GM23338 (cell line): ENCODE results near the gene PPP2R5C. TPM values are rescaled to one million over a fixed set of nuclear protein-coding genes. Genes with fewer than 3 reads are reported as not detected.

Experiments used
- ATAC-seq: fragments of 200-7000 bp; cut with Tn5 transposase; 3 replicates; pipeline ENCODE4 v1.9.1; 2020
- DNase-seq: peaks from one replicate; pipeline ENCODE4 v3.0.0-alpha.2; 2015; ENCODE audit warnings: low spot score
- H2AFZ ChIP-seq: fragments of 200-600 bp; sonication (generic); 2 replicates; pipeline ENCODE4 v1.8.0; 2016; ENCODE audit warnings: antibody characterized with exemption, mild to moderate bottlenecking, moderate library complexity
- H3F3A ChIP-seq: fragments of 200-600 bp; sonication (generic); replicated peaks from 2 replicates; pipeline ENCODE4 v1.8.0; 2017; ENCODE audit warnings: antibody characterized with exemption, mixed run types, low read depth
- H3K27ac ChIP-seq: fragments of 200-600 bp; sonication (generic); 2 replicates; pipeline ENCODE4 v1.6.1; 2016; ENCODE audit warnings: low read depth
- H3K27me3 ChIP-seq: fragments of 200-600 bp; sonication (generic); 2 replicates; pipeline ENCODE4 v1.8.0; 2016; ENCODE audit warnings: mild to moderate bottlenecking, mixed run types, moderate library complexity; ENCODE audit not compliant: insufficient read depth
- H3K36me3 ChIP-seq: fragments of 200-600 bp; sonication (generic); 2 replicates; pipeline ENCODE4 v1.8.0; 2016; ENCODE audit warnings: mild to moderate bottlenecking; ENCODE audit not compliant: insufficient read depth
- H3K4me1 ChIP-seq: fragments of 200-600 bp; sonication (generic); 2 replicates; pipeline ENCODE4 v1.8.0; 2016; ENCODE audit warnings: mild to moderate bottlenecking, moderate library complexity; ENCODE audit not compliant: insufficient read depth
- H3K4me2 ChIP-seq: fragments of 200-600 bp; sonication (generic); 2 replicates; pipeline ENCODE4 v1.7.1; 2017; ENCODE audit warnings: mixed run types
- H3K4me3 ChIP-seq: fragments of 200-600 bp; sonication (generic); 2 replicates; pipeline ENCODE4 v1.6.1; 2016; ENCODE audit warnings: mixed run types
- H3K79me2 ChIP-seq: fragments of 200-600 bp; sonication (generic); replicated peaks from 2 replicates; pipeline ENCODE4 v1.8.0; 2017; ENCODE audit warnings: mild to moderate bottlenecking; ENCODE audit not compliant: insufficient read depth
- H3K9me2 ChIP-seq: fragments of 200-600 bp; sonication (generic); 2 replicates; pipeline ENCODE4 v1.8.0; 2017; ENCODE audit not compliant: insufficient read depth
- H4K20me1 ChIP-seq: fragments of 200-600 bp; sonication (generic); replicated peaks from 2 replicates; pipeline ENCODE4 v1.8.0; 2017; ENCODE audit warnings: mild to moderate bottlenecking; ENCODE audit not compliant: insufficient read depth
- H3K27ac Mint-ChIP-seq: 2 replicates; pipeline ENCODE4 v1.8.0; 2020; ENCODE audit warnings: inconsistent platforms, mild to moderate bottlenecking, moderate library complexity, mixed read lengths
- H3K27me3 Mint-ChIP-seq: 3 replicates; pipeline ENCODE4 v1.8.0; 2022; ENCODE audit warnings: low read depth, mild to moderate bottlenecking, moderate library complexity, mixed read lengths, inconsistent platforms; ENCODE audit not compliant: insufficient read depth, poor library complexity
- H3K36me3 Mint-ChIP-seq: 3 replicates; pipeline ENCODE4 v1.8.0; 2021; ENCODE audit warnings: low read depth, mild to moderate bottlenecking, inconsistent platforms, moderate library complexity, mixed read lengths
- H3K4me1 Mint-ChIP-seq: 3 replicates; pipeline ENCODE4 v1.8.0; 2020; ENCODE audit warnings: mild to moderate bottlenecking, inconsistent platforms, mixed read lengths
- H3K4me3 Mint-ChIP-seq: 3 replicates; pipeline ENCODE4 v1.8.0; 2021; ENCODE audit warnings: moderate library complexity, mild to moderate bottlenecking, inconsistent platforms, mixed read lengths
- H3K9me3 Mint-ChIP-seq: 3 replicates; pipeline ENCODE4 v1.8.0; 2020; ENCODE audit warnings: moderate library complexity, mild to moderate bottlenecking, inconsistent platforms, mixed read lengths
- CREB1 ChIP-seq: fragments of 250-450 bp; sonication (Bioruptor Pico); IDR thresholded peaks from 2 replicates; pipeline ENCODE4 v1.5.0; 2020; ENCODE audit warnings: low read depth, mild to moderate bottlenecking, moderate library complexity
- EZH2 ChIP-seq: fragments of 200-600 bp; sonication (generic); IDR thresholded peaks from one replicate; pipeline ENCODE4 v1.8.0; 2017; ENCODE audit warnings: antibody characterized with exemption, mild to moderate bottlenecking, low read depth; ENCODE audit not compliant: unreplicated experiment
- EZH2phosphoT487 ChIP-seq: fragments of 200-600 bp; sonication (generic); IDR thresholded peaks from one replicate; pipeline ENCODE4 v1.8.1; 2018; ENCODE audit warnings: antibody characterized with exemption; ENCODE audit not compliant: unreplicated experiment
- JUNB ChIP-seq: IDR thresholded peaks from one replicate; pipeline ENCODE4 v1.6.1; 2016; ENCODE audit warnings: antibody characterized with exemption; ENCODE audit not compliant: unreplicated experiment
- NANOG ChIP-seq: IDR thresholded peaks from 2 replicates; pipeline ENCODE4 v1.6.1; 2016; ENCODE audit warnings: antibody characterized with exemption, borderline replicate concordance
- POLR2AphosphoS5 ChIP-seq: IDR thresholded peaks from 2 replicates; pipeline ENCODE4 v1.6.1; 2016; ENCODE audit warnings: antibody characterized with exemption, low read depth
- STAT1 ChIP-seq: IDR thresholded peaks from one replicate; pipeline ENCODE4 v1.6.1; 2016; ENCODE audit warnings: antibody characterized with exemption; ENCODE audit not compliant: unreplicated experiment
- ZNF114 ChIP-seq: fragments of 250-450 bp; sonication (Bioruptor Pico); IDR thresholded peaks from 2 replicates; pipeline ENCODE4 v1.5.0; 2020; ENCODE audit warnings: mild to moderate bottlenecking, moderate library complexity
- ZNF331 ChIP-seq: fragments of 250-450 bp; sonication (Bioruptor Pico); IDR thresholded peaks from 2 replicates; pipeline ENCODE4 v1.5.0; 2020; ENCODE audit warnings: low read depth, mild to moderate bottlenecking, moderate library complexity
- polyA plus RNA-seq: library from polyadenylated mRNA; unstranded; fragments of >200 nt; fragmentation: Nextera tagmentation; extraction: Ambion mirVana; gene quantifications from 2 replicates; pipeline ENCODE4 v1.2.1, GENCODE V29; 2016
- total RNA-seq: library from RNA; depleted of rRNA; stranded (reverse); fragments of >200 nt; shearing (Covaris generic); gene quantifications from 2 replicates; pipeline ENCODE4 v1.2.3, GENCODE V29; 2014
- TF ChIP-seq, protein P1 (sequence below): fragments of 250-450 bp; sonication (Bioruptor Pico); IDR thresholded peaks from 2 replicates; pipeline ENCODE4 v1.5.0; 2020; ENCODE audit warnings: mild to moderate bottlenecking, moderate library complexity
- TF ChIP-seq, protein P2 (sequence below): IDR thresholded peaks from 2 replicates; pipeline ENCODE4 v1.6.1; 2016; ENCODE audit warnings: antibody characterized with exemption
- TF ChIP-seq, protein P3 (sequence below): IDR thresholded peaks from one replicate; pipeline ENCODE4 v1.6.1; 2018; ENCODE audit warnings: antibody characterized with exemption; ENCODE audit not compliant: unreplicated experiment
- TF ChIP-seq, protein P4 (sequence below), 2 experiments: fragments of 200-600 bp in 1 of 2; sonication (generic) in 1 of 2; conservative IDR thresholded peaks; 2 replicates each; pipeline versions ENCODE4 v1.5.1 to v1.6.1; 2016 to 2017; ENCODE audit warnings: antibody characterized with exemption in 2 of 2, low read depth in 2 of 2, mild to moderate bottlenecking in 2 of 2, moderate library complexity in 1 of 2

The PPP2R5C gene
- total and polyA plus RNA-seq, 2 experiments from 2014 or later: 75.4 to 79.7 TPM

DNA sequence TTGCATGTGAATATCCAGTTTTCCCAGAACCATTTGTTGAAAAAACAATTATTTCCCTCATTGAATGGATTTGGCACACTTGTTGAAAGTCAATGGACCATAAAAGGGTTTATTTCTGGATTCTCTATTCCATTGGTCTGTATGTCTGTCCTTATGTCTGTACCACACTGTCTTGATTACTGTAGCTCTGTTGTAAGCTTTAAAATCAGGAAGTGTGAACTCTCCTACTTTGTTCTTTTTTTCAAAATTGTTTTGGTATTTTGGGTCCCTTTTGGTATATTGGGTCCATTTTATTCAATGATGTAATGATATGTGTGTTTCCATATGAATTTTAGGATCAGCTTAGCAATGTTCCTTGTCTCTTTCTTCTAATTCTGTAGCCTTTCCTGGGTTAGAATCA lies 64.8 kb downstream of the PPP2R5C start:
- Mint-ChIP-seq H3K9me3 (no peaks in the 10 kb centered on the region), H3K27ac (no peak overlapping the region), H3K4me3 (no peak overlapping the region), H3K36me3 (peaks cover 7% of the 10 kb centered on the region), H3K4me1 (no peaks in the 10 kb centered on the region), H3K27me3 (no peaks in the 10 kb centered on the region)
- Histone ChIP-seq H3K27ac (no peak overlapping the region), H3K4me1 (no peaks in the 10 kb centered on the region), H3K4me2 (no peak overlapping the region), H3K36me3 (no peaks in the 10 kb centered on the region), H3K9me2 (no peaks in the 10 kb centered on the region), H3K79me2 (peaks cover 71% of the 10 kb centered on the region), H2AFZ (no peak overlapping the region), H3F3A (no peaks in the 10 kb centered on the region), H4K20me1 (peaks cover 28% of the 10 kb centered on the region), H3K4me3 (no peak overlapping the region), H3K27me3 (no peaks in the 10 kb centered on the region)
- ATAC-seq (no peak), DNase-seq (no peak)
- TF ChIP-seq, protein P1, sequence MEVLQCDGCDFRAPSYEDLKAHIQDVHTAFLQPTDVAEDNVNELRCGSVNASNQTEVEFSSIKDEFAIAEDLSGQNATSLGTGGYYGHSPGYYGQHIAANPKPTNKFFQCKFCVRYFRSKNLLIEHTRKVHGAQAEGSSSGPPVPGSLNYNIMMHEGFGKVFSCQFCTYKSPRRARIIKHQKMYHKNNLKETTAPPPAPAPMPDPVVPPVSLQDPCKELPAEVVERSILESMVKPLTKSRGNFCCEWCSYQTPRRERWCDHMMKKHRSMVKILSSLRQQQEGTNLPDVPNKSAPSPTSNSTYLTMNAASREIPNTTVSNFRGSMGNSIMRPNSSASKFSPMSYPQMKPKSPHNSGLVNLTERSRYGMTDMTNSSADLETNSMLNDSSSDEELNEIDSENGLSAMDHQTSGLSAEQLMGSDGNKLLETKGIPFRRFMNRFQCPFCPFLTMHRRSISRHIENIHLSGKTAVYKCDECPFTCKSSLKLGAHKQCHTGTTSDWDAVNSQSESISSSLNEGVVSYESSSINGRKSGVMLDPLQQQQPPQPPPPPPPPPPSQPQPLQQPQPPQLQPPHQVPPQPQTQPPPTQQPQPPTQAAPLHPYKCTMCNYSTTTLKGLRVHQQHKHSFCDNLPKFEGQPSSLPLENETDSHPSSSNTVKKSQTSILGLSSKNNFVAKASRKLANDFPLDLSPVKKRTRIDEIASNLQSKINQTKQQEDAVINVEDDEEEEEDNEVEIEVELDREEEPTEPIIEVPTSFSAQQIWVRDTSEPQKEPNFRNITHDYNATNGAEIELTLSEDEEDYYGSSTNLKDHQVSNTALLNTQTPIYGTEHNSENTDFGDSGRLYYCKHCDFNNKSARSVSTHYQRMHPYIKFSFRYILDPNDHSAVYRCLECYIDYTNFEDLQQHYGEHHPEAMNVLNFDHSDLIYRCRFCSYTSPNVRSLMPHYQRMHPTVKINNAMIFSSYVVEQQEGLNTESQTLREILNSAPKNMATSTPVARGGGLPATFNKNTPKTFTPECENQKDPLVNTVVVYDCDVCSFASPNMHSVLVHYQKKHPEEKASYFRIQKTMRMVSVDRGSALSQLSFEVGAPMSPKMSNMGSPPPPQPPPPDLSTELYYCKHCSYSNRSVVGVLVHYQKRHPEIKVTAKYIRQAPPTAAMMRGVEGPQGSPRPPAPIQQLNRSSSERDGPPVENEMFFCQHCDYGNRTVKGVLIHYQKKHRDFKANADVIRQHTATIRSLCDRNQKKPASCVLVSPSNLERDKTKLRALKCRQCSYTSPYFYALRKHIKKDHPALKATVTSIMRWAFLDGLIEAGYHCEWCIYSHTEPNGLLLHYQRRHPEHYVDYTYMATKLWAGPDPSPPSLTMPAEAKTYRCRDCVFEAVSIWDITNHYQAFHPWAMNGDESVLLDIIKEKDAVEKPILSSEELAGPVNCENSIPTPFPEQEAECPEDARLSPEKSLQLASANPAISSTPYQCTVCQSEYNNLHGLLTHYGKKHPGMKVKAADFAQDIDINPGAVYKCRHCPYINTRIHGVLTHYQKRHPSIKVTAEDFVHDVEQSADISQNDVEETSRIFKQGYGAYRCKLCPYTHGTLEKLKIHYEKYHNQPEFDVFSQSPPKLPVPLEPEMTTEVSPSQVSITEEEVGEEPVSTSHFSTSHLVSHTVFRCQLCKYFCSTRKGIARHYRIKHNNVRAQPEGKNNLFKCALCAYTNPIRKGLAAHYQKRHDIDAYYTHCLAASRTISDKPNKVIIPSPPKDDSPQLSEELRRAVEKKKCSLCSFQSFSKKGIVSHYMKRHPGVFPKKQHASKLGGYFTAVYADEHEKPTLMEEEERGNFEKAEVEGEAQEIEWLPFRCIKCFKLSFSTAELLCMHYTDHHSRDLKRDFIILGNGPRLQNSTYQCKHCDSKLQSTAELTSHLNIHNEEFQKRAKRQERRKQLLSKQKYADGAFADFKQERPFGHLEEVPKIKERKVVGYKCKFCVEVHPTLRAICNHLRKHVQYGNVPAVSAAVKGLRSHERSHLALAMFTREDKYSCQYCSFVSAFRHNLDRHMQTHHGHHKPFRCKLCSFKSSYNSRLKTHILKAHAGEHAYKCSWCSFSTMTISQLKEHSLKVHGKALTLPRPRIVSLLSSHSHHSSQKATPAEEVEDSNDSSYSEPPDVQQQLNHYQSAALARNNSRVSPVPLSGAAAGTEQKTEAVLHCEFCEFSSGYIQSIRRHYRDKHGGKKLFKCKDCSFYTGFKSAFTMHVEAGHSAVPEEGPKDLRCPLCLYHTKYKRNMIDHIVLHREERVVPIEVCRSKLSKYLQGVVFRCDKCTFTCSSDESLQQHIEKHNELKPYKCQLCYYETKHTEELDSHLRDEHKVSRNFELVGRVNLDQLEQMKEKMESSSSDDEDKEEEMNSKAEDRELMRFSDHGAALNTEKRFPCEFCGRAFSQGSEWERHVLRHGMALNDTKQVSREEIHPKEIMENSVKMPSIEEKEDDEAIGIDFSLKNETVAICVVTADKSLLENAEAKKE (CRISPR knock-in tag): no peak
- TF ChIP-seq ZNF114 (CRISPR knock-in tag) (no peak), CREB1 (no peak), NANOG (no peak), STAT1 (no peak), JUNB (no peak), EZH2phosphoT487 (no peak), EZH2 (no peak), POLR2AphosphoS5 (no peak), ZNF331 (CRISPR knock-in tag) (no peak)
- TF ChIP-seq, protein P2, sequence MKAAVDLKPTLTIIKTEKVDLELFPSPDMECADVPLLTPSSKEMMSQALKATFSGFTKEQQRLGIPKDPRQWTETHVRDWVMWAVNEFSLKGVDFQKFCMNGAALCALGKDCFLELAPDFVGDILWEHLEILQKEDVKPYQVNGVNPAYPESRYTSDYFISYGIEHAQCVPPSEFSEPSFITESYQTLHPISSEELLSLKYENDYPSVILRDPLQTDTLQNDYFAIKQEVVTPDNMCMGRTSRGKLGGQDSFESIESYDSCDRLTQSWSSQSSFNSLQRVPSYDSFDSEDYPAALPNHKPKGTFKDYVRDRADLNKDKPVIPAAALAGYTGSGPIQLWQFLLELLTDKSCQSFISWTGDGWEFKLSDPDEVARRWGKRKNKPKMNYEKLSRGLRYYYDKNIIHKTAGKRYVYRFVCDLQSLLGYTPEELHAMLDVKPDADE: no peak
- TF ChIP-seq, protein P3, sequence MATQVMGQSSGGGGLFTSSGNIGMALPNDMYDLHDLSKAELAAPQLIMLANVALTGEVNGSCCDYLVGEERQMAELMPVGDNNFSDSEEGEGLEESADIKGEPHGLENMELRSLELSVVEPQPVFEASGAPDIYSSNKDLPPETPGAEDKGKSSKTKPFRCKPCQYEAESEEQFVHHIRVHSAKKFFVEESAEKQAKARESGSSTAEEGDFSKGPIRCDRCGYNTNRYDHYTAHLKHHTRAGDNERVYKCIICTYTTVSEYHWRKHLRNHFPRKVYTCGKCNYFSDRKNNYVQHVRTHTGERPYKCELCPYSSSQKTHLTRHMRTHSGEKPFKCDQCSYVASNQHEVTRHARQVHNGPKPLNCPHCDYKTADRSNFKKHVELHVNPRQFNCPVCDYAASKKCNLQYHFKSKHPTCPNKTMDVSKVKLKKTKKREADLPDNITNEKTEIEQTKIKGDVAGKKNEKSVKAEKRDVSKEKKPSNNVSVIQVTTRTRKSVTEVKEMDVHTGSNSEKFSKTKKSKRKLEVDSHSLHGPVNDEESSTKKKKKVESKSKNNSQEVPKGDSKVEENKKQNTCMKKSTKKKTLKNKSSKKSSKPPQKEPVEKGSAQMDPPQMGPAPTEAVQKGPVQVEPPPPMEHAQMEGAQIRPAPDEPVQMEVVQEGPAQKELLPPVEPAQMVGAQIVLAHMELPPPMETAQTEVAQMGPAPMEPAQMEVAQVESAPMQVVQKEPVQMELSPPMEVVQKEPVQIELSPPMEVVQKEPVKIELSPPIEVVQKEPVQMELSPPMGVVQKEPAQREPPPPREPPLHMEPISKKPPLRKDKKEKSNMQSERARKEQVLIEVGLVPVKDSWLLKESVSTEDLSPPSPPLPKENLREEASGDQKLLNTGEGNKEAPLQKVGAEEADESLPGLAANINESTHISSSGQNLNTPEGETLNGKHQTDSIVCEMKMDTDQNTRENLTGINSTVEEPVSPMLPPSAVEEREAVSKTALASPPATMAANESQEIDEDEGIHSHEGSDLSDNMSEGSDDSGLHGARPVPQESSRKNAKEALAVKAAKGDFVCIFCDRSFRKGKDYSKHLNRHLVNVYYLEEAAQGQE: no peak
- TF ChIP-seq, protein P4, sequence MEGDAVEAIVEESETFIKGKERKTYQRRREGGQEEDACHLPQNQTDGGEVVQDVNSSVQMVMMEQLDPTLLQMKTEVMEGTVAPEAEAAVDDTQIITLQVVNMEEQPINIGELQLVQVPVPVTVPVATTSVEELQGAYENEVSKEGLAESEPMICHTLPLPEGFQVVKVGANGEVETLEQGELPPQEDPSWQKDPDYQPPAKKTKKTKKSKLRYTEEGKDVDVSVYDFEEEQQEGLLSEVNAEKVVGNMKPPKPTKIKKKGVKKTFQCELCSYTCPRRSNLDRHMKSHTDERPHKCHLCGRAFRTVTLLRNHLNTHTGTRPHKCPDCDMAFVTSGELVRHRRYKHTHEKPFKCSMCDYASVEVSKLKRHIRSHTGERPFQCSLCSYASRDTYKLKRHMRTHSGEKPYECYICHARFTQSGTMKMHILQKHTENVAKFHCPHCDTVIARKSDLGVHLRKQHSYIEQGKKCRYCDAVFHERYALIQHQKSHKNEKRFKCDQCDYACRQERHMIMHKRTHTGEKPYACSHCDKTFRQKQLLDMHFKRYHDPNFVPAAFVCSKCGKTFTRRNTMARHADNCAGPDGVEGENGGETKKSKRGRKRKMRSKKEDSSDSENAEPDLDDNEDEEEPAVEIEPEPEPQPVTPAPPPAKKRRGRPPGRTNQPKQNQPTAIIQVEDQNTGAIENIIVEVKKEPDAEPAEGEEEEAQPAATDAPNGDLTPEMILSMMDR (conservative IDR thresholded peaks at IDR 0.05; ENCODE audit: low read depth in 2 of 2): no peak
